Measurements from ENCODE around the gene SPIRE2.

DNA sequence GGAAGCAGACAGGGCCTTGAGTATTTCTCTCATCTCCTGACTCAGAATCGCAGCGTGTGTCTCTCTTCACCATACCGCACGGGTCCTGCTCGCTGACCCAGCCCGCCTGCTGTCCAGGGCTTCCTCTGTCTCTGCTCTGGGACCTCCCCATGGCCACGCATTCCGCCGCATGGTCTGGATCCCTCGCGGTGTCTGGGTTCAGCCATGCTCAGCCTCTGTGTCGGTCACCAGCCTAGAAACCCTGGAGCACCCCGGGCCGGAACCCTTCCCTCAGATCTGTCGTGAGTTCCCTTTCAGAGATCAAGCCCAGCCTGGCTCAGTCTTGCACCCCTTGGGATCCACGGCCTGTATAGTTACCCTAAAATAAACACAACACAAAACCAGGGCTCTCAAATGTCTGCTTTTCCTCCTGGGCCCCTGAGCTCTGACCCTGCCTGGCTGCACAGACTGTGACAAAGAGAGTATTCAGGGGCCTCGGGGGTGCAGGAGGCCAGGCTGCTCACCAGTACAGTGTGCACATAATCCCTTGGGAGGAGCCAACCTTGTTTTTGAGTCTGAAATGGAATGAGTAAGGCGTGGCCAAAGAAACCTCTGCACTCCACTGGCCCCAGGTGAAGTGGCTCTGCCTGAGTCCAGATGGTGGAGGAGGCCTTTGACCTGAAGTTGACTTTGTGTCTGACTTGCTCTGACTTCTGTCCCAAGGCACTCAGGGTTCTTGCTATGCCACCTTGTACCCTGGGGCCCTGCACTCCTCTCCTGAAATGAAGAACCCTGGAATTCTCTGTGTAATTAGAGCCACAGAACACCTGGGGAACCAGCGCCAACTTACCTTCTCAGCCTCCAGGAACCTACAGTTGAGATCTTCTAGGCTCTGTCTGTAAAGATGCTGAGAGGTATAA is 5.8 kb upstream of the SPIRE2 start:
- TF ChIP-seq, protein P1, sequence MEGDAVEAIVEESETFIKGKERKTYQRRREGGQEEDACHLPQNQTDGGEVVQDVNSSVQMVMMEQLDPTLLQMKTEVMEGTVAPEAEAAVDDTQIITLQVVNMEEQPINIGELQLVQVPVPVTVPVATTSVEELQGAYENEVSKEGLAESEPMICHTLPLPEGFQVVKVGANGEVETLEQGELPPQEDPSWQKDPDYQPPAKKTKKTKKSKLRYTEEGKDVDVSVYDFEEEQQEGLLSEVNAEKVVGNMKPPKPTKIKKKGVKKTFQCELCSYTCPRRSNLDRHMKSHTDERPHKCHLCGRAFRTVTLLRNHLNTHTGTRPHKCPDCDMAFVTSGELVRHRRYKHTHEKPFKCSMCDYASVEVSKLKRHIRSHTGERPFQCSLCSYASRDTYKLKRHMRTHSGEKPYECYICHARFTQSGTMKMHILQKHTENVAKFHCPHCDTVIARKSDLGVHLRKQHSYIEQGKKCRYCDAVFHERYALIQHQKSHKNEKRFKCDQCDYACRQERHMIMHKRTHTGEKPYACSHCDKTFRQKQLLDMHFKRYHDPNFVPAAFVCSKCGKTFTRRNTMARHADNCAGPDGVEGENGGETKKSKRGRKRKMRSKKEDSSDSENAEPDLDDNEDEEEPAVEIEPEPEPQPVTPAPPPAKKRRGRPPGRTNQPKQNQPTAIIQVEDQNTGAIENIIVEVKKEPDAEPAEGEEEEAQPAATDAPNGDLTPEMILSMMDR (IDR thresholded peaks at IDR 0.05; ENCODE audit: borderline replicate concordance, extremely low read depth, low read length, poor library complexity, severe bottlenecking): no peak
- TF ChIP-seq EZH2 (IDR thresholded peaks at IDR 0.05; ENCODE audit: borderline replicate concordance, low read depth, low read length, severe bottlenecking): no peak
